Measurements from ENCODE around the gene USH2A. TPM values are rescaled to one million over a fixed set of nuclear protein-coding genes. Genes with fewer than 3 reads are reported as not detected.
A peak's percentile ranks its signal among the peaks of the same experiment; 100 is the strongest.

Gene USH2A
- polyA plus RNA-seq (2011; rRNA removed) (not detected in 2 replicates), polyA plus RNA-seq (2017; fragmentation: RNase III; extraction: RNeasy Plus Mini Kit Qiagen cat#74134 plus additional on column Dnase treatment) (not detected in 3 replicates), polyA minus RNA-seq (2011; rRNA and poly(A)+ RNA removed) (not detected in 2 replicates)
- polyA plus RNA-seq (2012; cell fraction: cytosol; rRNA removed) = not detected in 2 replicates
- not detected in 2 replicates for polyA plus RNA-seq (2012; cell fraction: nucleus; rRNA removed)

GRCh38 chr1:216422821-216423520 is at the start of gene USH2A:
TSS of gene USH2A (minus strand) at chr1:216423448. CDS start at chr1:216422336, 1,112 bp downstream.
- POLR2A ChIA-PET = no interaction called here
- H3K4me2 ChIP-seq = no peak within 1 kb of the TSS
- CTCF ChIA-PET = no interaction called here
- no peak within 1 kb of the TSS for H3K27ac ChIP-seq
- no peak within 1 kb of the TSS for H3K4me3 ChIP-seq
- TF ChIP-seq HOXB5 (CRISPR knock-in tag; IDR thresholded peaks at IDR 0.05) (no peak), EP300 (IDR thresholded peaks at IDR 0.05) (no peak), CBX2 (IDR thresholded peaks at IDR 0.05; ENCODE audit: borderline replicate concordance, low read depth) (no peak)
- no peak for ATAC-seq
- H3K4me1 ChIP-seq = no peaks in the 10 kb centered on the region
- WGBS (ENCODE audit: missing lambda C conversion rate) = 2% methylated on average over 5 of the region's 5 CpGs
- FAIRE-seq = no peak
- H3K9me3 ChIP-seq = no peaks in the 10 kb centered on the region
- DNase-seq (ENCODE audit: low read depth in 1 of 2, low spot score in 1 of 2) = no peak

- ChIA-PET POLR2A (no interaction called here), CTCF (no interaction called here)
- no peaks in the 10 kb centered on the region for H3K4me1 ChIP-seq
- 38% methylated on average over 3 of the region's 3 CpGs for WGBS (ENCODE audit: missing lambda C conversion rate)
- no peak overlapping the region for H3K4me2 ChIP-seq
- H3K27ac ChIP-seq = no peak overlapping the region
- H3K9me3 ChIP-seq = no peaks in the 10 kb centered on the region
- TF ChIP-seq FOXS1 (CRISPR knock-in tag; IDR thresholded peaks at IDR 0.05) (no peak), TP53 (CRISPR knock-in tag; IDR thresholded peaks at IDR 0.05) (no peak), HMGXB4 (CRISPR knock-in tag; IDR thresholded peaks at IDR 0.05; ENCODE audit: borderline replicate concordance) (no peak), MAZ (IDR thresholded peaks at IDR 0.05; ENCODE audit: borderline replicate concordance, low read depth, low read length) (no peak), FOSB (CRISPR knock-in tag; IDR thresholded peaks at IDR 0.05) (no peak), USF2 (IDR thresholded peaks at IDR 0.05) (no peak), ELK1 (IDR thresholded peaks at IDR 0.05; ENCODE audit: low read depth, low read length) (no peak), NFE2L2 (conservative IDR thresholded peaks at IDR 0.05; ENCODE audit: low read length) (no peak), RFX5 (IDR thresholded peaks at IDR 0.05) (no peak)
- ATAC-seq (no peak), DNase-seq (ENCODE audit: low read depth in 1 of 2, low spot score in 1 of 2) (no peak), FAIRE-seq (no peak)
- H3K4me3 ChIP-seq = no peak overlapping the region
Observed at GRCh38 chr1:216466162-216466801, 43.0 kb upstream of the USH2A start.

GRCh38 chr1:216464489-216464888 is 41.2 kb upstream of the USH2A start:
- peak in 1 of 2 experiments; percentile 6 for DNase-seq (ENCODE audit: low read depth in 1 of 2, low spot score in 1 of 2)
- CTCF ChIA-PET = no interaction called here

More at GRCh38 chr1:216464489-216464888, 41.2 kb upstream of the USH2A start:
- 3% methylated on average over 1 of the region's 1 CpG for WGBS (ENCODE audit: missing lambda C conversion rate)
- POLR2A ChIA-PET = no interaction called here
- Histone ChIP-seq H3K27ac (no peak overlapping the region), H3K4me1 (no peaks in the 10 kb centered on the region), H3K4me3 (no peak overlapping the region), H3K9me3 (no peaks in the 10 kb centered on the region), H3K4me2 (no peak overlapping the region)
- ATAC-seq (peak in 1 of 2 experiments; percentile 33; a peak in 1 of 6 replicates), FAIRE-seq (no peak)
- no peak for TF ChIP-seq MYC (IDR thresholded peaks at IDR 0.05; ENCODE audit: borderline replicate concordance, low read length)
- peak in 1 of 2 experiments; percentile 28; a peak in 1 of 4 replicates for TF ChIP-seq CEBPB (IDR thresholded peaks at IDR 0.05)
